HepG2 (cell line): ENCODE data around the gene JPH4. TPM values are rescaled to one million over a fixed set of nuclear protein-coding genes. Genes with fewer than 3 reads are reported as not detected.

Experiments used
- BRCA1 ChIP-seq: sonication (generic); formaldehyde crosslinking; IDR thresholded peaks from 2 replicates; pipeline ENCODE4 v1.4.0; 2020; ENCODE audit warnings: missing genetic modification reagents
- CBX5 ChIP-seq: sonication (generic); formaldehyde crosslinking; IDR thresholded peaks from 2 replicates; pipeline ENCODE4 v1.4.0; 2020; ENCODE audit warnings: missing genetic modification reagents, borderline replicate concordance
- CENPT ChIP-seq: sonication (generic); formaldehyde crosslinking; IDR thresholded peaks from 2 replicates; pipeline ENCODE4 v1.8.0; 2022; ENCODE audit warnings: low read depth, mild to moderate bottlenecking, moderate library complexity, missing genetic modification reagents
- FOXM1 ChIP-seq: sonication (generic); formaldehyde crosslinking; IDR thresholded peaks from 2 replicates; pipeline ENCODE4 v1.5.0; 2020; ENCODE audit warnings: missing genetic modification reagents
- HOXA3 ChIP-seq: sonication (generic); formaldehyde crosslinking; IDR thresholded peaks from 2 replicates; pipeline ENCODE4 v1.5.0; 2020; ENCODE audit warnings: missing genetic modification reagents
- KDM5B ChIP-seq: sonication (generic); formaldehyde crosslinking; IDR thresholded peaks from 2 replicates; pipeline ENCODE4 v1.4.0; 2020; ENCODE audit warnings: missing genetic modification reagents, mild to moderate bottlenecking, borderline replicate concordance
- MZF1 ChIP-seq: sonication (generic); formaldehyde crosslinking; IDR thresholded peaks from 2 replicates; pipeline ENCODE4 v1.8.1; 2023; ENCODE audit warnings: mild to moderate bottlenecking, missing genetic modification reagents, borderline replicate concordance
- REL ChIP-seq: sonication (generic); formaldehyde crosslinking; conservative IDR thresholded peaks from 2 replicates; pipeline ENCODE4 v1.8.0; 2022; ENCODE audit warnings: mild to moderate bottlenecking, missing genetic modification reagents, moderate library complexity
- RXRA ChIP-seq: sonication (generic); formaldehyde crosslinking; IDR thresholded peaks from 2 replicates; pipeline ENCODE4 v1.5.1; 2020; ENCODE audit warnings: missing genetic modification reagents
- SMARCE1 ChIP-seq: fragments of 450-650 bp; IDR thresholded peaks from 2 replicates; pipeline ENCODE4 v1.6.1; 2017; ENCODE audit warnings: borderline replicate concordance
- SPEN ChIP-seq: sonication (generic); formaldehyde crosslinking; IDR thresholded peaks from 2 replicates; pipeline ENCODE4 v1.5.1; 2020; ENCODE audit warnings: low read depth, mild to moderate bottlenecking, missing genetic modification reagents
- THAP11 ChIP-seq: IDR thresholded peaks from 2 replicates; pipeline ENCODE4 v1.6.1; 2016; ENCODE audit warnings: missing biosample characterization, missing genetic modification reagents
- ZFP1 ChIP-seq: IDR thresholded peaks from 2 replicates; pipeline ENCODE4 v1.6.1; 2016
- ZNF143 ChIP-seq: sonication (generic); formaldehyde crosslinking; IDR thresholded peaks from 2 replicates; pipeline ENCODE4 v1.4.0; 2020; ENCODE audit warnings: missing genetic modification reagents
- ZNF224 ChIP-seq: sonication (generic); formaldehyde crosslinking; IDR thresholded peaks from 2 replicates; pipeline ENCODE4 v1.5.0; 2020; ENCODE audit warnings: mild to moderate bottlenecking, missing genetic modification reagents
- ZNF431 ChIP-seq: sonication (generic); formaldehyde crosslinking; IDR thresholded peaks from 2 replicates; pipeline ENCODE4 v1.9.0; 2022; ENCODE audit warnings: missing genetic modification reagents, low read depth, mild to moderate bottlenecking, borderline replicate concordance
- ZSCAN25 ChIP-seq: sonication (generic); formaldehyde crosslinking; IDR thresholded peaks from 2 replicates; pipeline ENCODE4 v1.8.0; 2022; ENCODE audit warnings: mild to moderate bottlenecking, missing genetic modification reagents
- polyA plus RNA-seq, 8 experiments: library from polyadenylated mRNA; depleted of rRNA in 3 of 8; stranded (reverse) in 7 of 8; unstranded in 1 of 8; fragments of >200 nt; fragmentation: Illumina TruSeq in 4 of 8; extraction: Trizol in 4 of 8; gene quantifications; 2 replicates each; pipeline versions ENCODE4 v1.2.1 to v1.2.3, GENCODE V29; 2011 to 2016; ENCODE audit warnings: low read depth in 4 of 8, missing spikeins in 1 of 8, mixed read lengths in 1 of 8; ENCODE audit not compliant: insufficient read depth in 1 of 8
- total RNA-seq, 5 experiments: library from RNA; depleted of rRNA; stranded (reverse); fragments of >200 nt; fragmentation: Illumina TruSeq; extraction: Trizol; gene quantifications; 2 replicates each; pipeline ENCODE4 v1.2.3, GENCODE V29; 2016; ENCODE audit warnings: low read depth in 1 of 5
- TF ChIP-seq, protein P1 (sequence below): sonication (generic); formaldehyde crosslinking; IDR thresholded peaks from 2 replicates; pipeline ENCODE4 v1.8.0; 2022; ENCODE audit warnings: missing genetic modification reagents, mild to moderate bottlenecking, borderline replicate concordance
- TF ChIP-seq, protein P2 (sequence below): sonication (generic); formaldehyde crosslinking; IDR thresholded peaks from one replicate; pipeline ENCODE4 v1.5.1; 2020; ENCODE audit warnings: mild to moderate bottlenecking, missing genetic modification reagents; ENCODE audit errors: not compliant biosample characterization
- TF ChIP-seq, protein P3 (sequence below): sonication (generic); formaldehyde crosslinking; IDR thresholded peaks from 2 replicates; pipeline ENCODE4 v1.4.0; 2020; ENCODE audit warnings: missing genetic modification reagents; ENCODE audit errors: not compliant biosample characterization

The JPH4 gene
- total and polyA plus RNA-seq, 2 of the 13 experiments (the other 11 are each of a cell fraction or from before 2014, with no cell fraction given) = 0.08 to 0.22 TPM

DNA sequence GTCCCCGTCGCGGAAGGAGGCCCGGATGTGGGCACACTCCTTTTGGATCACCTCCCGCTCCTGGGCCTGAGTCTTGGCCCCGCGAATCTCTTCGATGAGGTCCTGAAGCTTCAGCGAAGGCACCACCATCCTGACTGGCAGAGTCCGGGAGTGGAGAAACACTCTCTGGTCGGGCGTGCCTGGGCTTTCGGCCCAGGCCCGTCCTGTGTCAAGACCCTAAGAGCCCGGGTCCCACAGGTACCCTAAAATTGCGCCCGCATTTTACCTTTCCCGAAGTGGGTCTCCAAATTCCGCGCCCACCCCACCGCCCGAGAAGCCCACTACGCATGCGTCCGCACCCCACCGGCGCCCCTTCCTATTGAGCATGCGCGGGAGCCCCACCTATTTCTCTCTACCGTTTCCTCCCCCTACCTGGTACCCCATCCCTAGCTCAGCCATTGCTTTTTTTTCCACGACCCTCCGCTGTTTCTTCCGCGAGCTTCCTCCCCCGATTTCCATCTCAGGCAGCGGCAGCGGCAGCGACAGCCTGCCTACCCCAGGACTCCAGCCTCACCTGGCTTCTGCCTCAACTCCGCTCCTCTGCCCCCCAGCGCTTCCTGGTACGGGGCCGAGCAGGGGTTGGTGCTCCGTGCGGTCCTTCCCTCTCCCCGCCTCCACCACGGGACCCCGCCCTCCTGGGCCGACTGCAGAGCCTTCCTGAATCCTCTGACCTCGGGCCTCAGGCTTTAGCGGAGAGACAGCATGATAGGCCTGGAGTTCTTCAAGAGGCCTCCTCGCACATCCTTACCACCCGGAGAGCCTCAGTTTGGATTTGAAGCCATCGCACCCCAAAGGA, 11.2 kb downstream of the JPH4 start, which contains the start of gene AP1G2 (continued):
- TF ChIP-seq, protein P1, sequence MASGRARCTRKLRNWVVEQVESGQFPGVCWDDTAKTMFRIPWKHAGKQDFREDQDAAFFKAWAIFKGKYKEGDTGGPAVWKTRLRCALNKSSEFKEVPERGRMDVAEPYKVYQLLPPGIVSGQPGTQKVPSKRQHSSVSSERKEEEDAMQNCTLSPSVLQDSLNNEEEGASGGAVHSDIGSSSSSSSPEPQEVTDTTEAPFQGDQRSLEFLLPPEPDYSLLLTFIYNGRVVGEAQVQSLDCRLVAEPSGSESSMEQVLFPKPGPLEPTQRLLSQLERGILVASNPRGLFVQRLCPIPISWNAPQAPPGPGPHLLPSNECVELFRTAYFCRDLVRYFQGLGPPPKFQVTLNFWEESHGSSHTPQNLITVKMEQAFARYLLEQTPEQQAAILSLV (CRISPR knock-in tag) = no peak
- TF ChIP-seq SPEN (peak; percentile 96), KDM5B (peak; percentile 93), ZFP1 (CRISPR knock-in tag) (no peak; the same call in 1 of the 2 replicates), HOXA3 (CRISPR knock-in tag) (peak; percentile 81; the same call in 1 of the 2 replicates), REL (CRISPR knock-in tag) (peak; percentile 86; the same call in 1 of the 2 replicates), ZNF224 (peak; percentile 51), RXRA (CRISPR knock-in tag) (peak; percentile 76), MZF1 (CRISPR knock-in tag) (peak; percentile 96; the same call in 1 of the 2 replicates), SMARCE1 (no peak), ZNF431 (CRISPR knock-in tag) (peak; percentile 70), ZNF143 (CRISPR knock-in tag) (peak; percentile 61), BRCA1 (CRISPR knock-in tag) (peak; percentile 60; the same call in 1 of the 2 replicates), FOXM1 (CRISPR knock-in tag) (no peak), THAP11 (CRISPR knock-in tag) (peak; percentile 88), ZSCAN25 (CRISPR knock-in tag) (peak; percentile 79), CBX5 (peak; percentile 96; the same call in 1 of the 2 replicates), CENPT (CRISPR knock-in tag) (no peak; the same call in 1 of the 2 replicates)
- TF ChIP-seq, protein P2, sequence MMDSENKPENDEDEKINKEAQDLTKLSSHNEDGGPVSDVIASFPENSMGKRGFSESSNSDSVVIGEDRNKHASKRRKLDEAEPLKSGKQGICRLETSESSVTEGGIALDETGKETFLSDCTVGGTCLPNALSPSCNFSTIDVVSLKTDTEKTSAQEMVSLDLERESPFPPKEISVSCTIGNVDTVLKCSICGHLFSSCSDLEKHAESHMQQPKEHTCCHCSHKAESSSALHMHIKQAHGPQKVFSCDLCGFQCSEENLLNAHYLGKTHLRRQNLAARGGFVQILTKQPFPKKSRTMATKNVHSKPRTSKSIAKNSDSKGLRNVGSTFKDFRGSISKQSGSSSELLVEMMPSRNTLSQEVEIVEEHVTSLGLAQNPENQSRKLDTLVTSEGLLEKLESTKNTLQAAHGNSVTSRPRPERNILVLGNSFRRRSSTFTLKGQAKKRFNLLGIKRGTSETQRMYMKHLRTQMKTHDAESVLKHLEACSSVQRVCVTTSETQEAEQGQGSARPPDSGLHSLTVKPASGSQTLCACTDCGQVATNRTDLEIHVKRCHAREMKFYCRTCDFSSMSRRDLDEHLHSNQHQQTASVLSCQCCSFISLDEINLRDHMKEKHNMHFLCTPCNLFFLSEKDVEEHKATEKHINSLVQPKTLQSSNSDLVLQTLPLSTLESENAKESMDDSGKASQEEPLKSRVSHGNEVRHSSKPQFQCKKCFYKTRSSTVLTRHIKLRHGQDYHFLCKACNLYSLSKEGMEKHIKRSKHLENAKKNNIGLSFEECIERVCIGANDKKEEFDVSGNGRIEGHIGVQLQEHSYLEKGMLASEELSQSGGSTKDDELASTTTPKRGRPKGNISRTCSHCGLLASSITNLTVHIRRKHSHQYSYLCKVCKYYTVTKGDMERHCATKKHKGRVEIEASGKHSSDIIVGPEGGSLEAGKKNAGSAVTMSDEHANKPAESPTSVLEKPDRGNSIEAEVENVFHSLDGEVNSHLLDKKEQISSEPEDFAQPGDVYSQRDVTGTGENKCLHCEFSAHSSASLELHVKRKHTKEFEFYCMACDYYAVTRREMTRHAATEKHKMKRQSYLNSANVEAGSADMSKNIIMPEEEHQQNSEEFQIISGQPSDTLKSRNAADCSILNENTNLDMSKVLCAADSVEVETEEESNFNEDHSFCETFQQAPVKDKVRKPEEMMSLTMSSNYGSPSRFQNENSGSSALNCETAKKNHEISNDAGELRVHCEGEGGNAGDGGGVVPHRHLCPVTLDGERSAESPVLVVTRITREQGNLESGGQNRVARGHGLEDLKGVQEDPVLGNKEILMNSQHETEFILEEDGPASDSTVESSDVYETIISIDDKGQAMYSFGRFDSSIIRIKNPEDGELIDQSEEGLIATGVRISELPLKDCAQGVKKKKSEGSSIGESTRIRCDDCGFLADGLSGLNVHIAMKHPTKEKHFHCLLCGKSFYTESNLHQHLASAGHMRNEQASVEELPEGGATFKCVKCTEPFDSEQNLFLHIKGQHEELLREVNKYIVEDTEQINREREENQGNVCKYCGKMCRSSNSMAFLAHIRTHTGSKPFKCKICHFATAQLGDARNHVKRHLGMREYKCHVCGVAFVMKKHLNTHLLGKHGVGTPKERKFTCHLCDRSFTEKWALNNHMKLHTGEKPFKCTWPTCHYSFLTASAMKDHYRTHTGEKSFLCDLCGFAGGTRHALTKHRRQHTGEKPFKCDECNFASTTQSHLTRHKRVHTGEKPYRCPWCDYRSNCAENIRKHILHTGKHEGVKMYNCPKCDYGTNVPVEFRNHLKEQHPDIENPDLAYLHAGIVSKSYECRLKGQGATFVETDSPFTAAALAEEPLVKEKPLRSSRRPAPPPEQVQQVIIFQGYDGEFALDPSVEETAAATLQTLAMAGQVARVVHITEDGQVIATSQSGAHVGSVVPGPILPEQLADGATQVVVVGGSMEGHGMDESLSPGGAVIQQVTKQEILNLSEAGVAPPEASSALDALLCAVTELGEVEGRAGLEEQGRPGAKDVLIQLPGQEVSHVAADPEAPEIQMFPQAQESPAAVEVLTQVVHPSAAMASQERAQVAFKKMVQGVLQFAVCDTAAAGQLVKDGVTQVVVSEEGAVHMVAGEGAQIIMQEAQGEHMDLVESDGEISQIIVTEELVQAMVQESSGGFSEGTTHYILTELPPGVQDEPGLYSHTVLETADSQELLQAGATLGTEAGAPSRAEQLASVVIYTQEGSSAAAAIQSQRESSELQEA = peak; percentile 98
- TF ChIP-seq, protein P3, sequence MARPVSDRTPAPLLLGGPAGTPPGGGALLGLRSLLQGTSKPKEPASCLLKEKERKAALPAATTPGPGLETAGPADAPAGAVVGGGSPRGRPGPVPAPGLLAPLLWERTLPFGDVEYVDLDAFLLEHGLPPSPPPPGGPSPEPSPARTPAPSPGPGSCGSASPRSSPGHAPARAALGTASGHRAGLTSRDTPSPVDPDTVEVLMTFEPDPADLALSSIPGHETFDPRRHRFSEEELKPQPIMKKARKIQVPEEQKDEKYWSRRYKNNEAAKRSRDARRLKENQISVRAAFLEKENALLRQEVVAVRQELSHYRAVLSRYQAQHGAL = peak; percentile 56
